PFSK-1 (cell line): Measurements from ENCODE around the gene ZNF618.

ENCODE experiments used
- POLR2AphosphoS5 ChIP-seq: IDR thresholded peaks from 2 replicates; pipeline ENCODE4 v1.6.1; 2012; ENCODE audit warnings: low read depth, mild to moderate bottlenecking, control low read depth, low read length, moderate library complexity
- SIN3A ChIP-seq: IDR thresholded peaks from 2 replicates; pipeline ENCODE4 v1.6.1; 2012; ENCODE audit warnings: mild to moderate bottlenecking, low read length, moderate library complexity, borderline replicate concordance; ENCODE audit not compliant: insufficient read depth
- TAF1 ChIP-seq: IDR thresholded peaks from 2 replicates; pipeline ENCODE4 v1.6.1; 2012; ENCODE audit warnings: low read length, control low read depth, borderline replicate concordance; ENCODE audit not compliant: insufficient read depth

GRCh38 chr9:113949571-113950078, 73.5 kb downstream of the ZNF618 start:
- TF ChIP-seq SIN3A, result no peak
- TF ChIP-seq POLR2AphosphoS5, result no peak
- TF ChIP-seq TAF1, result no peak
